Dermis microvascular lymphatic vessel endothelial cell (primary cell): ENCODE data around the gene PACS1. TPM values are rescaled to one million over a fixed set of nuclear protein-coding genes. Genes with fewer than 3 reads are reported as not detected.

Experiments
- DNase-seq, 2 donors: peaks; one replicate each; pipeline versions ENCODE4 v3.0.0 to v3.0.0-alpha.2; 2010; ENCODE audit warnings: low read depth in 2 of 2
- total RNA-seq: library from RNA; depleted of rRNA; stranded (reverse); fragments of >200 nt; gene quantifications from 2 replicates; pipeline ENCODE4 v1.2.1, GENCODE V29; 2014

The PACS1 gene
- total RNA-seq, 1 donor from 2014 or later, result 16.4 TPM

DNA sequence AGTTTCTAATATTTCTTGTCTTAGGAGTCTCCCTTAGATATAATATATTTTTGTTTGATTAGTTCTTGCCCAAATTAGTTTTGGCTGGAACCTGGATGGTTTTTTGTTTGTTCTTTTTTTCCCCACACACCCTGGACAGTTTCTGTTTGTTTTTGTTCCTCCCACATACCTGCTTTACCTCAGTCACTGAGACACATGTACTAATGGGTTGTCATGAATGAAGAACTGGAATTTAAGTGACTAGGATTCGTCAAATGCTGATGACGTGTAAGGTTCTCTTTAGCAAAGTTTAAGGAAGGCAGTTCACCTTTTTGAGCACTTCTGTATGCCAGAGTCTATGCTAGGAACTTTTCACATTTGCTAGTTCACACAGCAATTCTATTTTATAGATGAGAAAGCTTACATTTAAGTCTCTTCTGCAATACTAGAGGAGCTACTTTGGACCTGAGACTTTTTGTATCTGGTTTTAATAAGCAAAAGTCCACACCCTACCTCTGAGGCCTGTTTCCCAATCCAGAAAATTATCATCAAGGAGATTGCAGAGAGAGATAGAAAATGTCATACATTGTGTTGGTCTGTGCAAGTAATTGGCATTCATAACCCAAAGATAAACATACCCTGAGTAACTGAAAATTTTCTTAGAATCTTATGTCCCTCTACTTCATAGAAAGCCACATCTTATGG lies 111.7 kb downstream of the PACS1 start:
- DNase-seq, result no peak

- DNase-seq, result peak; percentile 1 to 9
These were observed 113.5 kb downstream of the PACS1 start for GRCh38 chr11:66183494-66184048.

DNA sequence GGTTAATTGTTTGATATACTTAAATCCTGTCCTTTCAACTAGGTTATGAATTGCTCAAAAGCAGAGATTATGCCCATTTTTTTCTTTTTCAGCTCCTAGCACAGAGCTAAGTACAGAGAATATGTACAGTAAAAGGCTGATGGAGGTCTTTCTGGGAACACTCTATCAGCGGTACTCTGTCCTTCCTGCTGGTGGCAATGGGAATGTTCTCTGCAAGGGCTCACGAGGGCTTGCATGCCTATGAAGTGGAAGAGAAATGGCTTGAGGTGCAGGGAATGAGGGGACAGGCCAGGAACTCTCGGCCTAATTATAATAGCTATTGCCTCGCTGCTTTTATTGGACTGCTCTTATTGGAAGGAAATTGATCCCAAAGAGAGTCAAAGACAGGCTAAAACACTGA lies 114.7 kb downstream of the PACS1 start:
- DNase-seq, result no peak

DNA sequence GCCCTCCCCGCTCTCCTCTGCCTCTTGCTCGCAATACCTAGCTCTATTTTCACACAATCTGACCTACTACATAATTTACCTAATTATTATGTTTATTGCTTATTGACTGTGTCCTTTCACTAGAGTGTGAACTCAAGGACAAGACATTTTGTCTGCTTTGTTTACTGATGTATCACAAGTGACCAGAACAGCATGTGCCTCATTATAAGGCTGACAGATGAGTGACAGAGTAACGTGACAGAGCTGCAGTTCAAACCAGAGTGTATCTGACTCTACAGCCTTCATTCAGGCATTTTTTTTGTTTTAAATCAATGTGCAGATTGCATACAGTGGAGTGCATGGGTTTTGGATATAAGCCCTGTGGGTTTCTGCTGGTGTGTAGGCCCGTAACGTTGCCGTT lies 116.4 kb downstream of the PACS1 start:
- DNase-seq, result no peak

DNA sequence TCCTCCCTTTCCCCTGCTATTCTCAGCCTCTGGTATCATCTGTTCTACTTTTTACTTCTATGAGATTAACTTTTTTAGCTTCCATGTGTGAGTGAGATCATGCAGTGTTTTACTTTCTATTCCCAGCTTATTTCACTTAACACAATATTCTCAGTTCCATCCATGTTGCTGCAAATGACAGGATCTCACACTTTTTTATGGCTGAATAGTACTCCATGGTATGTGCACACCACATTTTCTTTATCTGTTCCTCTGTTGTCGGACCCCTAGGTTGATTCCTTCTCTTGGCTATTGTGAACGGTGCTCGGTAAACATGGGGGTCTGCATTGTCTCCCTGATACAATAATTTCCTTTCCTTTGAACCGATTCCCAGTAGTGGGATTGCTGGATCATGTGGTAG lies 117.4 kb downstream of the PACS1 start:
- no peak for DNase-seq

- peak in 1 of 2 donors; percentile 78 for DNase-seq
These were observed 118.5 kb downstream of the PACS1 start for GRCh38 chr11:66188580-66188979.

- no peak for DNase-seq
These were observed 119.1 kb downstream of the PACS1 start for GRCh38 chr11:66189031-66189745.

DNA sequence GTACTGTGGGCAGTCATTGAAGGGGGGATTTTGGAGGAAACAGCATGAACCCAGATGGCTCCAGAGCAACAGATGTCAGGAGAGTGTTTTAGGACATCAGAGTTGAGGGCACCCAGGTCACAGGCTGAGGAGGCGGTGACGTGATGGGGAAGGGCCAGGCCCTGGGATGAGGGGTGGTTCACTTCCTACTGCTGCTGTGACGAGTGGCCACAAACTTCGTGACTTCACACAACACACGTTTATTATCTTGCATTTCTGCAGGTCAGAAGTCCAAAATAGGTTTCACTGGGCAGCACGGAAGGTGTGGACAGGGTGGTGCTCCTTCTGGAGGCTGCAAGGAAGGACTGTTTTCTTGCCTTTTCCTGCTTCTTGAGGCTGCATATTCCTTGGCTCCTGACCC lies 120.7 kb downstream of the PACS1 start:
- no peak for DNase-seq

DNA sequence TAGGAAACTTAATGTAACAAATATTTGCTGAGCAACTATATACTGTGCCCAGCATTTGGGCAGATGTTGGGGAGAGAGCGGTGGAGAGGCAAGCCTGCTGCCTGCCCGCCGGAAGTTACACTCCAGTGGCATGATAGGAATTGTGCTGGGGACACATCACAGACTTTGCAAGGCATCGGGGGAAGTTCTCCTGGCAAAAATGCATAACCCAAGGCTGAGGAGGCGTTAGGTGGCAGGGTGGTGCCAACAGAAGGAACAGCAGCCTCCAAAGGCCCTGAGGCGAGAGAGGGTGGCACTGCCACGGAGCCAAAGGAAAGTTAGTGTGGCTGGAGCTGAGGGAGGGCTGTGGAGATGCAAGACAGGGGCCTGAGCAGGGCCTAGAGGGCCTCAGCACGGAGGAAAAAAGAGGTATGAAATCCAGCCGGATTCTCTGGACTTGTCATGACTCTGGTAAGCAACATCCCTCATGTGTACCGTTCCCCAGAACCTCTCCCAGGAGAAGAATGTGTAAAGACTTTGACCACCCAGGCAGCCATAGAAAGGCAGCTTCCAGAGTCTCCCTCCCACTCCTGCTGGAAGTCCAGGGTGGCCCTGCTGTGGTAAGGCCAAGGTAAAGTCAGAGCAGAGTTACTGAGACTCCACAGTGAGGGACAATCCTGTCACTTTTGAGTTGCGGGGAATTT lies 122.2 kb downstream of the PACS1 start:
- no peak for DNase-seq

DNA sequence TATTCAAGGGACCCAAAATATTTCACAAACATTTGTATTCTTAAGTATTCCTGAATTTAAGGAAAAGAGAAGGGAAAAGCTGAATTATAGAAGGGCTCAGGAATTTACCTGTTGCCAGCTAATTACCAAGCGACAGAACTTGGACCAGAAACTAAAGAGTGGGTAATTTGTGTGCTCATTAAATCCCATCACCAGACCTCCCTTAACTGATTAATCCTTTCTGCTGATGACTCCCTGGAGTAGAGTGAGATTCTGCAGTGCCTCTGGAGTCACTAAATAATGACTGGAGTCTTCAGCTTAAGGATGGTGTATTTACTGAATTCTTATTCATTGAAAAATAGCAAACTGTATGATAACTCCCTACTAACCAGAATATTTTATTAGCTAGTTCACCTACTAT lies 124.3 kb downstream of the PACS1 start:
- DNase-seq, result no peak

GRCh38 chr11:66195867-66196266 lies 125.8 kb downstream of the PACS1 start:
- no peak for DNase-seq

DNA sequence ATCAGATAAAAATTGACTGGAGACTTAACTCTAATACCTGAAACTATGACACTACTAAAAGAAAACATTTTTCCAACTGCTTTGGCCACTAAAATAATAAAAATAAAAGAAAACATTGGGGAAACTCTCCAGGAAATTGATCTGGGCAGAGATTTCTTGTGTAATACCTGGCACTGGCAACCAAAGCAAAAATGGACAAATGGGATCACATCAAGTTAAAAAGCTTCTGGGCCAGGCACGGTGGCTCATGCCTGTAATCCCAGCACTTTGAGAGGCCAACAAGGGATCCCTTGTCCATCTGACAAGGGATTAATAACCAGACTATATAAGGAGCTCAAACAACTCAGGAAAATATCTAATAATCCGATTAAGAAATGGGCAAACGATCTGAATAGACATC lies 133.8 kb downstream of the PACS1 start:
- no peak for DNase-seq

- no peak for DNase-seq
These were observed 134.3 kb downstream of the PACS1 start for GRCh38 chr11:66204412-66204811.

DNA sequence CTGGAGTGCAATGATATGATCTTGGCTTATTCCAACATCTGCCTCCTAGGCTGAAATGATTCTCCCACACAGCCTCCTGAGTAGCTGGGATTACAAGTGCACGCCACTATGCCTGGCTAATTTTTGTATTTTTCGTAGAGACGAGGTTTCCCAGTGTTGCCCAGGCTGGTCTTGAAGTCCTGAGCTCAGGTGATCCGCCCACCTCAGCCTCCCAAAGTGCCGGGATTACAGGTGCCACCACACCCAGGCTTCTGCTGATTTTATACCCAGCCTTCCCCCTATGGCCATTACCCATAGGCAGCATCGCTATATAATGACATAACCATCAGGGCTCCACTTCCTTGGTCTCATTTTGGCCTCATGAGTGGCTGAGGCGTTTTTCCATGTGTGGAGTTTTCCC lies 137.7 kb downstream of the PACS1 start:
- no peak for DNase-seq

- no peak for DNase-seq
These were observed 141.0 kb downstream of the PACS1 start for GRCh38 chr11:66211100-66211499.

DNA sequence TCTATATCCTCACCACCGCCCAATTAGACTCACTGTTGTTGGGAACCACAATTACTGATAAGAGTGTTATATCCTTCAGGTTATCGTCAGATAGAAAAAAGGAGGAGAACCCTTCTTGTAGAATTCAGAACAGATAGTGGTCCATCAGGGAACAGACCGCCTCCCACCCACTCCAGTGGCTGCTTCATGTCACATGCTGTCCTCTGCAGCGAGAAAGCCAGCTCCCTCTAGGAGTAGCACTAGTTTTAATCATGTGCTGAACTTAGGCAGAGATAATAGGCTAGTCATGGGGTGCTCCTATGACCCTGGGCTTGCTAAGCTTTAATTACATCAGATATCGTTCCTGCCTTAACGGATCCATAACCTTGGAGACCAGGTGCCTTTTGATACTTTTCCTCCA lies 146.8 kb downstream of the PACS1 start:
- DNase-seq, result no peak

GRCh38 chr11:66218036-66218435 lies 148.0 kb downstream of the PACS1 start:
- no peak for DNase-seq

DNA sequence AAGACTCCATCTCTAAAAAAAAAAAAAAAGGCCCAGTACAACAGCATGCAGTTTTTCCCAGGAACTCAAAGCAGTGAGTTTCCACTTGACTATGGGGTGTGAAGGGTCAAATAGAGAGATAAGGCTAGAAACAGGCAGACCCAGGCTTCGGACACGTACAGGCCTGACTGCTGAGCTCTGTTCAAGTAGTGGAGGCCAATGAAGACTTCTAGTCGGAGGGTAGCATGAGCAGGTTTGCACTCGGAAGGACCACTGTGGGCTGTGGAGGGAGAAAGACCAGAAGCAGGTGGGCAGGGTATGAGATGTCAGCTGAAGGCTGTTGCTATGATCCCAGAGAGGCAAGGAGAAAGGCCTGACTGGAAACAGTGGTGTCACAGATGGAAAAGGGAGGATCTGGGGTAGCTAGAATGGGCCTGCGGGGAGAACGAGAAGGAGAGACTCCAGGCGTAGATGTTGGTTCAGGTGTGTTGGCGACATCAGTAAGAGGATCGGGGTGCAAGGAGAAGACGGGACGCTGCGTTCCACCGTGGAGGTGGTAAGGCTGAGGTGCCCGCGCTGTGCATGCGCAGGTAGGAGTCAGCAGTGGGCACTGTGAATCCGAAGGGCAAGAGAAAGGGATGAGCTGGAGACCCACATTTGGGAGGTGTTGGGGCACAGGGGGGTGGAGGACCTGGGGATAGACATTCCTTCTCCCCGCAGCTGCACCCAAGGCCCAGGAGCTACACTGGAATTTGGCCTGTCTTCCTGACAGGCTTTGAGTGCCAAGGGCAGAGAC lies 149.0 kb downstream of the PACS1 start:
- no peak for DNase-seq

- DNase-seq, result no peak
These were observed 149.9 kb downstream of the PACS1 start for GRCh38 chr11:66219846-66220565.

- DNase-seq, result no peak
These were observed 150.5 kb downstream of the PACS1 start for GRCh38 chr11:66220566-66220935.

DNA sequence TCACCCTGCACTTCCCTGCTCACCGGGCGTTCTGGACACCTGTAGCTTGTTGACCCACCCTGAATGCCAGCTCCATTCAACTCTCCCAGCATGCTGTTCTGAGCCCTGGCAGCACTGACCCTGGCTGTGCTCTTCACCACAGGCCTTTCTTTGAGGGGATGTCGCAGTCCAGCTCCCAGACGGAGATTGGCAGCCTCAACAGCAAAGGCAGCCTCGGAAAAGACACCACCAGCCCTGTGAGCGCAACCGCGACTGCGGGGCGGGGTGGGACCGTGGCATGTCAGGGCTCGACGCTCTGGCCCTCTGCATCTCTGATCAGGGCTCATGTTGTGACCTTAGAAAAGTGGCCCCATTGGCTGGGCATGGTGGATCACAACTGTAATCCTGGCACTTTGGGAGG lies 150.9 kb downstream of the PACS1 start:
- no peak for DNase-seq
